Measurements from ENCODE around the gene SPSB4.
"Not testable (repeated sequence)": the region's sequence is repeated elsewhere in the genome, so short reads cannot be mapped to it uniquely, and the experiment has no call there.

- TF ChIP-seq CTCF, POLR2A, POLR2AphosphoS5 (IDR thresholded peaks at IDR 0.05): not testable (repeated sequence)
These were observed 66.8 kb downstream of the SPSB4 start for GRCh38 chr3:141117982-141118381.
